ENCODE measurements around the gene RITA1. TPM values are rescaled to one million over a fixed set of nuclear protein-coding genes. Genes with fewer than 3 reads are reported as not detected.

The RITA1 gene
- total and polyA plus RNA-seq, 2 donors (not counting 1 experiment from before 2014, with no cell fraction given) = 8.1 to 17.9 TPM

GRCh38 chr12:113233967-113234366 lies 48.4 kb downstream of the RITA1 start:
- no peak overlapping the region for H3K27ac Mint-ChIP-seq
- Histone ChIP-seq H4K20me1 (ENCODE audit: control insufficient read depth, insufficient read depth, low read length, poor library complexity, severe bottlenecking) (no peaks in the 10 kb centered on the region), H3K4me3 (ENCODE audit: control extremely low read depth in 1 of 5, extremely low read depth in 1 of 5, insufficient read depth in 1 of 5, low read depth in 2 of 5, low read length in 4 of 5) (no peak overlapping the region), H3K9me3 (ENCODE audit: control extremely low read depth in 1 of 3, control insufficient read depth in 2 of 3, insufficient read depth in 1 of 3, low read length in 2 of 3) (peaks cover 0 to 4% (median 0%) of the 10 kb centered on the region in 3 donors), H3K9ac (ENCODE audit: low read length) (no peak overlapping the region), H3K27me3 (replicated peaks in 1 of 4; ENCODE audit: control extremely low read depth in 1 of 4, control insufficient read depth in 3 of 4, insufficient read depth in 4 of 4, low read length in 3 of 4) (no peaks in the 10 kb centered on the region), H3K36me3 (replicated peaks in 1 of 2; ENCODE audit: control extremely low read depth in 1 of 2, control insufficient read depth in 1 of 2, extremely low read depth in 1 of 2, insufficient read depth in 2 of 2, low read length in 1 of 2) (peaks cover 0 to 39% of the 10 kb centered on the region in 2 experiments), H3K4me1 (ENCODE audit: control insufficient read depth in 2 of 2, insufficient read depth in 2 of 2, low read length in 2 of 2) (peaks cover 65 to 74% of the 10 kb centered on the region in 2 donors), H2AFZ (ENCODE audit: insufficient read depth, low read depth, low read length, poor library complexity, severe bottlenecking) (no peak overlapping the region), H3K27ac (ENCODE audit: low read length in 2 of 2) (peak overlapping the region in 1 of 2 donors; percentile 73), H3K79me2 (ENCODE audit: control insufficient read depth, insufficient read depth, low read length) (peaks cover 32% of the 10 kb centered on the region), H3K4me2 (replicated peaks; ENCODE audit: low read depth, low read length, poor library complexity, severe bottlenecking) (peak overlapping the region; percentile 76)
- ChIA-PET POLR2A (interaction anchor here (1.8 to 2.2 kb wide), 2 partner anchors 25 to 37 kb away, joined by 17 to 37 read pairs; no protein-coding TSS in a partner anchor), CTCF (interaction anchor here (0.9 to 7.3 kb wide), 8 partner anchors 11 to 191 kb away, joined by 3 to 96 read pairs (median 6); partner anchors contain the start of genes DDX54, RITA1 and TPCN1)
- no peak for DNase-seq
- 100% methylated on average over 3 of the region's 4 CpGs for WGBS (ENCODE audit: insufficient coverage)
- H3K4me1 Mint-ChIP-seq = peaks cover 76% of the 10 kb centered on the region
- no peak overlapping the region for H3K4me3 Mint-ChIP-seq
- no peak for TF ChIP-seq EZH2 (IDR thresholded peaks at IDR 0.05; ENCODE audit: borderline replicate concordance, insufficient read depth, low read depth, low read length, poor library complexity, severe bottlenecking)
- no peak for TF ChIP-seq CTCF (IDR thresholded peaks at IDR 0.05)
- H3K27me3 Mint-ChIP-seq = no peaks in the 10 kb centered on the region
- no peak for ATAC-seq (ENCODE audit: low read depth)
- intact Hi-C loops (cut with micrococcal nuclease) = loop anchor here (1.0 kb wide), 6 partner anchors 13 to 124 kb away; partner anchors contain the start of genes DDX54, PLBD2, RITA1 and SLC8B1
- no peaks in the 10 kb centered on the region for H3K9me3 Mint-ChIP-seq (ENCODE audit: insufficient read depth)

- Histone ChIP-seq H3K9ac (ENCODE audit: low read length) (no peak overlapping the region), H3K79me2 (ENCODE audit: control insufficient read depth, insufficient read depth, low read length) (peaks cover 36% of the 10 kb centered on the region), H3K4me3 (ENCODE audit: control extremely low read depth in 1 of 5, extremely low read depth in 1 of 5, insufficient read depth in 1 of 5, low read depth in 2 of 5, low read length in 4 of 5) (no peak overlapping the region), H2AFZ (ENCODE audit: insufficient read depth, low read depth, low read length, poor library complexity, severe bottlenecking) (no peak overlapping the region), H3K36me3 (replicated peaks in 1 of 2; ENCODE audit: control extremely low read depth in 1 of 2, control insufficient read depth in 1 of 2, extremely low read depth in 1 of 2, insufficient read depth in 2 of 2, low read length in 1 of 2) (peaks cover 0 to 43% of the 10 kb centered on the region in 2 experiments), H3K9me3 (ENCODE audit: control extremely low read depth in 1 of 3, control insufficient read depth in 2 of 3, insufficient read depth in 1 of 3, low read length in 2 of 3) (peaks cover 0 to 4% (median 0%) of the 10 kb centered on the region in 3 donors), H3K27me3 (replicated peaks in 1 of 4; ENCODE audit: control extremely low read depth in 1 of 4, control insufficient read depth in 3 of 4, insufficient read depth in 4 of 4, low read length in 3 of 4) (no peaks in the 10 kb centered on the region), H3K4me2 (replicated peaks; ENCODE audit: low read depth, low read length, poor library complexity, severe bottlenecking) (no peak overlapping the region), H3K4me1 (ENCODE audit: control insufficient read depth in 2 of 2, insufficient read depth in 2 of 2, low read length in 2 of 2) (peaks cover 60 to 73% of the 10 kb centered on the region in 2 donors), H4K20me1 (ENCODE audit: control insufficient read depth, insufficient read depth, low read length, poor library complexity, severe bottlenecking) (no peaks in the 10 kb centered on the region), H3K27ac (ENCODE audit: low read length in 2 of 2) (no peak overlapping the region)
- DNase-seq (no peak), ATAC-seq (ENCODE audit: low read depth) (no peak)
- intact Hi-C loops (cut with micrococcal nuclease) = no loop called here
- CTCF ChIA-PET = interaction anchor here (0.9 to 7.3 kb wide), 9 partner anchors 10 to 191 kb away, joined by 3 to 96 read pairs (median 4); partner anchors contain the start of gene TPCN1
- H3K4me3 Mint-ChIP-seq = no peak overlapping the region
- TF ChIP-seq EZH2 (IDR thresholded peaks at IDR 0.05; ENCODE audit: borderline replicate concordance, insufficient read depth, low read depth, low read length, poor library complexity, severe bottlenecking) = no peak
- TF ChIP-seq CTCF (IDR thresholded peaks at IDR 0.05) = no peak
- H3K27ac Mint-ChIP-seq = no peak overlapping the region
- POLR2A ChIA-PET = interaction anchor here (1.4 kb wide), 1 partner anchor 13 kb away, joined by 4 read pairs; the partner anchor contains the start of gene TPCN1
- H3K4me1 Mint-ChIP-seq = peaks cover 75% of the 10 kb centered on the region
- H3K27me3 Mint-ChIP-seq = no peaks in the 10 kb centered on the region
- 86% methylated on average over 1 of the region's 4 CpGs for WGBS (ENCODE audit: insufficient coverage)
- no peaks in the 10 kb centered on the region for H3K9me3 Mint-ChIP-seq (ENCODE audit: insufficient read depth)
Observed at GRCh38 chr12:113234483-113234882, 49.0 kb downstream of the RITA1 start.
